ENCODE measurements around the gene STX19.

The STX19 gene

DNA sequence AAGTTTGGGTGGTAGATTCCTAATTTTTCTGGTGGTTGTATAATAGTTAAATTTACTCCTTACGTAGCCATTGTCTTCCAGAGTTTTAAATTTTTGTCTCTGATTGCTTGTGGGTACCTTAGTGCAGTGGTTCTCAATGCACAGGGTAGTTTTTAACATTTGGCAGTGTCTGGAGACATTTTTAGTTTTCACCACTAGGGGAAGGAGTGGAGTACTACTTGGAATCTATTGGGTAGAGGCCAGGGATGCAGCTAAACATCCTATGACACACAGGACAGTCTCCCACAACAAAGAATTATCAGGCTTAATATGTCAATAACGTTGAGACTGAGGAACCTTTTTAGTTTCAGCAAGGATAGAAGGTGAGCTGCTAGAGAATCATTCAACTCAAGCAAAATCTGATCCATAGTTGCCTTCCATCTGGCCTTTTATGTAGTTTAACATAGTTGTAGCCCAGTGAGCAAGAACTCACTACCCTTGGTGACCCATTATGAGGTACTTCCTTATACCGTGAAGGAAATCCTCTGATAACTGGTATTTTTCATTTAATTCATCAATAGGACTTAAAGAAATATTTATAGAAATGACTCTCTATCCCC is 8.6 kb upstream of the STX19 start:
- peak; percentile 38 for DNase-seq (ENCODE audit: low read depth)

GRCh38 chr3:94026623-94027022 is 1.8 kb downstream of the STX19 start:
- DNase-seq (ENCODE audit: low read depth): no peak

GRCh38 chr3:94024385-94024784 is 4.0 kb downstream of the STX19 start:
- DNase-seq (ENCODE audit: low read depth): no peak

- no peak for DNase-seq (ENCODE audit: low read depth)
These were observed 8.1 kb downstream of the STX19 start for GRCh38 chr3:94020293-94020692.

DNA sequence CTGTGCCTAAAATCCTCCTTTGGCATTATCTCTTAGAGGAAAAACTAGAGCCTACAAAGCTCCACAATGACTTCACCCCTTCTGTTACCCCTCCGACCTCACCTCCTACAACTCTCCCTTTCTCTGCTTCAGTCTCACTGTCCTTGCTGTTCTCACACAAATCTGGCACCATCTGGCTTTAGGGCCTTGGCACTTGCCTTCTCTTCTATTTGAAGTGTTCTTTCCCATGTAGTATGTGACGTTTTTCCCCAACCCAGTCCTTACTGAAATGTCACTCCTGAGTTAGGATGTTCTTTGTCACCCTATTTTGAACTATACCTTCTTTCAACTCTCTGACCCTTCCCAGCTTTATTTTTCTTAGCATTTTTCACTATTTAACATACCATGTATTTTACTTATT is 8.7 kb downstream of the STX19 start:
- DNase-seq (ENCODE audit: low read depth): no peak

GRCh38 chr3:94015025-94015424 is 13.4 kb downstream of the STX19 start:
- DNase-seq (ENCODE audit: low read depth): no peak

GRCh38 chr3:94012185-94012584 is 16.2 kb downstream of the STX19 start:
- no peak for DNase-seq (ENCODE audit: low read depth)

- no peak for DNase-seq (ENCODE audit: low read depth)
These were observed 17.1 kb downstream of the STX19 start for GRCh38 chr3:94011233-94011711.

- no peak for DNase-seq (ENCODE audit: low read depth)
These were observed 18.8 kb downstream of the STX19 start for GRCh38 chr3:94009608-94010007.

- DNase-seq (ENCODE audit: low read depth): no peak
These were observed 20.1 kb downstream of the STX19 start for GRCh38 chr3:94008253-94008652.

DNA sequence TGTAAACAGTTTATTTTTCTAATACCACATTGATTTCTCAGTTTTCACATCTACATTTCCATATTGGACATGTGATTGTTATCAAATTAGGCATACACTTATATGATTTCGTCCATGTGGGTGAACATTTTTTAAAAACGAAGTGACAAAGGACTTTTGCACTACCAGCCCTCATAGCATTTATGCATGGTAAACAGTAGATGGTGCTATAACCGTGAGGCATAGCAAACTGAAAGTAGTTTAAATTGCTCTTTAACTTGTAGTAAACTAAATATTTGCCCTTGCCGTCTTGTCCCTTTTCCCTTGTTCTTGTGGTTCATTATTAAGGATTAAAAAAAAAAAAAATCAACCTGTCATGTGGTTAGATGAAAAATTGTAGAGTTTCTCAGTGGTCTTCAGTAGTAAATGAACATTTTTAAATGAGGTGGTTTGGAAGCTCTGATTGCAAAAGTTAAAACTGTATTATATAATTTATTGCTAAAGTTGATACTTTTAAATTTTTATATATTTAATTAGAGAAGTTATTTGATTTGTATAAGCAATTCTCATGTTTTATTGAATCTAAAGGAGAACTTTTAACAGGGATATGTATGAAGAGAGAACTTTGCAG is 24.0 kb downstream of the STX19 start:
- peak; percentile 27 for DNase-seq (ENCODE audit: low read depth)

DNA sequence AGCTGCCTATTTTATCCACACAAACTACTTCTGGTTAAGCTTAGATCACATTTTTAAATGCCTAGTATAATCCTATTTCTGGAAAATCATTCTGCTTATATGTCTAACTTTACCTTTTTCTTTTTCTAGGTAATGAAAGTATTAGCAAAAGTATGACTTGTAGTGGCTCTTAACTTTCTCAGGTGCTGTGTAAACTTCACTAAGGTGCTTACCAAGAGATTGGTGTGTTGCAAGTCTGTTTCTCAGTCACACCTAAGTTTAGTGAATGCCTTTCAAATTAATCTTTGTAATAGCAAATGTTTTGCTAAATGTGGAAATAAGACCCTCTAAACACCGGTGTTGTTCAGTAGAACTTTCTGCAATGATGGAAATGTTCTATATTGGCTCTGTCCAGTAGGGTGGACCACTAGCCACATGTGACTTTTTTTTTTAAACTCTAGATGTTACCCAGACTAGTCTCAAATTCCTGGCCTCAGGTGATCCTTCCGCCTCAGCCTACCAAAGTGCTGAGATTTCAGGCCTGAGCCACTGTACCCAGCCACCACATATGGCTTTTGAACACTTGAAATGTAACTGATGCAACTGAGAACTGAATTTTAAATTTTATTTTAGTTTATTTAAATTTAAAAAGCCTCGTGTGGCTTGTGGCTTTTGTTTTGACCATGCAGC is 26.4 kb downstream of the STX19 start:
- no peak for DNase-seq (ENCODE audit: low read depth)

GRCh38 chr3:94001191-94001590 is 27.2 kb downstream of the STX19 start:
- no peak for DNase-seq (ENCODE audit: low read depth)

GRCh38 chr3:93994056-93994455 is 34.3 kb downstream of the STX19 start:
- no peak for DNase-seq (ENCODE audit: low read depth)

DNA sequence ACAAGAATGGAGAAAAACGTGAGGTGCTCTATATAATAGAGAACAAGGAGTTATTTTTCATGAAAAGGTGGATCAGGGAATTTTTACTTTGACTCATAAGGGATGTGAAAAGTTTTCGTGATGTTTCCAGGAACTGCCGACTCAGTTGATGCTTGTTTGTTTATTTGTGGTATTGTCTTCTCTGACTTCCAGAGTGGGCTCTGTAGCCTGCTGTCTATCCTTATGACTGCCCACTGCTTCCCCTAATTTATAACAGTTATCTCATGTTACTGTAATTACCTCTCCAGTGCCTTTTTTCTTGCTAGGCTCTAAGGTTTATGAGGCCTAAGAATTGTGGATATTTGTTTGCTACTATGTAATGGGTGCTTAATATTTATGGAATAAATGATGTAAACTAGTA is 36.2 kb downstream of the STX19 start:
- no peak for DNase-seq (ENCODE audit: low read depth)

- DNase-seq (ENCODE audit: low read depth): no peak
These were observed 36.8 kb downstream of the STX19 start for GRCh38 chr3:93991631-93992030.

- DNase-seq (ENCODE audit: low read depth): no peak
These were observed 39.2 kb downstream of the STX19 start for GRCh38 chr3:93989241-93989640.

- no peak for DNase-seq (ENCODE audit: low read depth)
These were observed 39.6 kb downstream of the STX19 start for GRCh38 chr3:93988764-93989163.

DNA sequence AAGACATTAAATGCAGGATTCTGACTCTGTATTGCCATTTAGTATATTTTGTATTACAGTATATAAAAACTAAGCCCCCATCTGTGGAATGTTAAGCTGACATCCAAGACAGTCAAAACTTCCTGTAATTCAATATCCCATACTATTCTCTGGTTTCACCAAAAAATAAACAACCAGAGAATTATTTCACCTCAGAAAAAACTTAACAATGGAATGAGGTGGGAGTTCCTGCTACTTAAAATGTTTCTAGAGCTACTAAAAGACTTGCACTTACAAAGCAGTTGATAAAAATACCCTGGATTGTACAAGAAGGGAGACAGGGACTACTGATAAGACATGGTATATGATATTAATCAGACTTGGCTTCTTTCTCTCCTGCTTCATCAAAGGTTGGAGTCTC is 40.1 kb downstream of the STX19 start:
- DNase-seq (ENCODE audit: low read depth): no peak

- no peak for DNase-seq (ENCODE audit: low read depth)
These were observed 43.8 kb downstream of the STX19 start for GRCh38 chr3:93984618-93985017.

DNA sequence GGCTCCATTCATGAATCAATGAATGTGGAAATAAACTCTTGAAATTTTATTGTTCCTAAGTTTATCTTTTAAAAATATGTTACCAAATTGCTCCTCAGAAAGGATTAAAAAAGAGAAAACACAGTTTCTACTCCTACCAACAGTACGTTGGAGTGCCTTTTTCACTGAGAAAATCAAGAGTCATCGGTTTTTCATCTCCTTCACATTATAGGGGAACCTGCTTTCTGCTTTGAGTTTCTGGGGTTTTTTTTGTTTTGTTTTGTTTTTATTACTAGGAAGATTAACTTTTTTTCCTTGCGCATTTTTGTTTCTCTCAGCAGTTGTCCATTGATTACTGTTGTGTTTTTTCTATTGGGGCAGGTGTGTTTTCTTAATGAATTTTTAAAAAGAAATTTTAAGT is 45.0 kb downstream of the STX19 start:
- DNase-seq (ENCODE audit: low read depth): no peak

DNA sequence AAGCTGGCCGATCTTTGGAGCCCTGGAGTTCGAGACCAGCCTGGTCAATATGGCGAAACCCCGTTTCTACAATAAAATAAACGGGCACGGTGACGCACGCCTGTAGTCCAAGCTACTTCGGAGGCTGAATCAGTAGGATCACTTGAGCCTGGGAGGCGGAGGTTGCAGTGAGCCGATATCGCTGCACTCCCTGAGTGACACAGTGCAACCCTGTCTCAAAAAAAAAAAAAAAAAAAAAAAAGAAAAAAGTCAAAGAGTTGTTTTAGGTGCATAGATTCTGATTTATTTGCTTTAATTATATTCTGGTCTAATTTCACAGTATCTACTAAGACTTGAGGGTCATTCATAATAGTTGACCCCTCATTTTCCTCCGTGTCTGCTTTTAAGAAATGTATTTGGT is 46.7 kb downstream of the STX19 start:
- DNase-seq (ENCODE audit: low read depth): no peak

- peak; percentile 97 for DNase-seq (ENCODE audit: low read depth)
These were observed 48.3 kb downstream of the STX19 start, which contains the start of gene ARL13B for GRCh38 chr3:93979850-93980676. Gene ARL13B, plus strand, starts transcription at chr3:93980155. Its CDS starts 269 bp downstream, at chr3:93980424.
